AG04449 (cell line): ENCODE data around the gene CD8B.

Experiments used
- CTCF ChIA-PET: fragments of 350-600 bp; formaldehyde crosslinking; extraction: SDS; loops from one replicate; lab custom pipeline; 2021; ENCODE audit warnings: antibody characterized with exemption; lab: Yijun Ruan, JAX
- POLR2A ChIA-PET: fragments of 400-600, 350-600 bp; formaldehyde crosslinking; extraction: SDS; loops from one replicate; lab custom pipeline; 2020; ENCODE audit warnings: antibody characterized with exemption, inconsistent platforms; lab: Yijun Ruan, JAX
- DNase-seq: peaks from one replicate; pipeline ENCODE4 v3.0.0-alpha.2; 2010; ENCODE audit warnings: low read depth, low spot score
- H3K4me3 ChIP-seq: 2 replicates; pipeline ENCODE4 v1.5.1; 2011; ENCODE audit warnings: low read depth, mild to moderate bottlenecking, control low read depth, low read length
- TF ChIP-seq, protein P1 (sequence below): IDR thresholded peaks from one replicate; pipeline ENCODE4 v1.5.1; 2011; ENCODE audit warnings: mild to moderate bottlenecking, moderate library complexity, low read length, control low read depth, inconsistent platforms; ENCODE audit not compliant: insufficient read depth; ENCODE audit errors: missing control alignments

CD8B gene

DNA sequence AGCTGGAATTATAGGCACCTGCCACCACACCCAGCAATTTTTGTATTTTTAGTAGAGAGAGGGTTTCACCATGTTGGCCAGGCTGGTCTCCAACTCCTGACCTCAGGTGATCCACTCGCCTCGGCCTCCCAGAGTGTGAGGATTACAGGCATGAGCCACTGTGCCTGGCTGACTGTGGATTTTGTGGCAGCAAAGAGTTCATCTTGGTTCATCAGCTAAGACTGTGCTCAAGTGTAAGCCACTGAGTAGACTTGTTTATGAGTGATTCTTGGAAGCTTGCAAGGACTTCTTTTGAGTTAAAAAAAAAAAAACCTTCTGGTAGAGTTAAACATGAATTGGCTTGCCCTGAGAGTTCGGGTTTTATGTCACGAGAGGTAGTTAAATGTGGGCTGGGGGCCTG, 34.7 kb downstream of the CD8B start:
- no peak overlapping the region for H3K4me3 ChIP-seq
- TF ChIP-seq, protein P1, sequence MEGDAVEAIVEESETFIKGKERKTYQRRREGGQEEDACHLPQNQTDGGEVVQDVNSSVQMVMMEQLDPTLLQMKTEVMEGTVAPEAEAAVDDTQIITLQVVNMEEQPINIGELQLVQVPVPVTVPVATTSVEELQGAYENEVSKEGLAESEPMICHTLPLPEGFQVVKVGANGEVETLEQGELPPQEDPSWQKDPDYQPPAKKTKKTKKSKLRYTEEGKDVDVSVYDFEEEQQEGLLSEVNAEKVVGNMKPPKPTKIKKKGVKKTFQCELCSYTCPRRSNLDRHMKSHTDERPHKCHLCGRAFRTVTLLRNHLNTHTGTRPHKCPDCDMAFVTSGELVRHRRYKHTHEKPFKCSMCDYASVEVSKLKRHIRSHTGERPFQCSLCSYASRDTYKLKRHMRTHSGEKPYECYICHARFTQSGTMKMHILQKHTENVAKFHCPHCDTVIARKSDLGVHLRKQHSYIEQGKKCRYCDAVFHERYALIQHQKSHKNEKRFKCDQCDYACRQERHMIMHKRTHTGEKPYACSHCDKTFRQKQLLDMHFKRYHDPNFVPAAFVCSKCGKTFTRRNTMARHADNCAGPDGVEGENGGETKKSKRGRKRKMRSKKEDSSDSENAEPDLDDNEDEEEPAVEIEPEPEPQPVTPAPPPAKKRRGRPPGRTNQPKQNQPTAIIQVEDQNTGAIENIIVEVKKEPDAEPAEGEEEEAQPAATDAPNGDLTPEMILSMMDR = no peak
- ChIA-PET CTCF (no interaction called here), POLR2A (no interaction called here)
- DNase-seq = no peak

DNA sequence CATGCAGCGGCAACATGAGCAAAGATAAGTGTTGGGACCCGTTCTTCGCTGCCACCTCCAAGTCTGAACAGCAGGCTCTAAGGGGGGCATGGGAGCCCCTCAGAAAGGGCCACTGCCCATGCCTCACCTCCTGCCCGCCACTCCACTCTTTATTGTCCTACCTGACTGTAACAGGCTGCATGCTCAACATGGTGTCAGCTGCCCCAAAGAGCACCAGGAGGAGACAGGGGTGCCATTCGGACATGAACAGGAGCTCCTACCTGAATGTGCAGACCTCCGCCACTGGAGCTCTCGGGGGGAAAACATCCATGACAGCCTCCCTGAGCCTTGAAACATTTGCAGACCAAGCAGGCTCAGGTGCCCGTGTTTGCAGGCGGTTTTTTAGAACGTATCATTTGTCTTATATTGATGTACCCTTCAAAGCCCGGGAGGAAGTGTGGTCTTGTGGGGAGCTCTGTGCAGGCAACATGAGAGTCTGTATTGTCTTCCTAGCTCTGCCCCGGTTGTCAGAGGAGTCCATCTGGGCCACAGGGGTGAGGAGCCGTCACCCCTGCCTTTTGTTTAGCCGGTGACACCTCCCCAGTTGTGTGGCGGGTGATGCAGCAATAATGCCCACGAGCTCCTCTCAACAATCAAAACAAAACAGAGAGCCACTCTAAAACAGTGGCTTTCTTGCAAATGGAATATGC, 35.8 kb downstream of the CD8B start:
- ChIA-PET CTCF (no interaction called here), POLR2A (no interaction called here)
- DNase-seq = no peak
- no peak overlapping the region for H3K4me3 ChIP-seq
- TF ChIP-seq, protein P1 = no peak

DNA sequence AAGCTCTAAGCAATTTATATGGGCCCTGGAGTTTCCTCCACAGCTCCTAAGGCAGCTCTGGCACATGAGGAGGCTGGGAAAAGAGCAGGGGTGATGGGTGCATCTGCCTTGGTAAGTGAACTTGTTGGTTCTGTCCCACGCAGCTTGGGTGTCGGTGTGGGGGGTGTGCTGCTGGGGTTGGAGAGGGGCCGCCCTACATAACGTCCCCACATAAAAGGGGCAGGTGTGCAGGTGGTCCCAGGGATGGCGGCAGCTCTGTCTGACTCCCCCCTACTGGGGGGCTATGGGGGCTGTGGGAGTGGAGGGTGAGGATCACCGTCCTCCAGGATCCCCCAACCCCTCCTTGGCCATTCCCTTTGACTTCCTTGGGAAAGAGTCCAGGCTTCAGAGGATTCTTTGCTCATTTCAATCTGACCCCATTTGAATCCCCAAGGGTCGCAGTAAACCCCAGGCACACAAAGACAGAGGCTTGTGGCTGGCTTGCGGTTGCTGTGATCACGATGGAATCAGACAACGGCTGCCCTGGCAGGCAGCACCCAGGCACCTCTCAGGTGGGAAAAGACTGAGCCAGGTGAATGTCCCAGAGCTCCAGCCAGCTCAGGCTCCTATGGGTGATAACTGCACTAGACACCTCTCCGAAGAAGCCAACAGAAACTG, 36.5 kb downstream of the CD8B start:
- no peak for DNase-seq
- TF ChIP-seq, protein P1 = no peak
- no peak overlapping the region for H3K4me3 ChIP-seq
- POLR2A ChIA-PET = no interaction called here
- CTCF ChIA-PET = interaction anchor here (2.1 kb wide), 1 partner anchor 17 kb away, joined by 6 read pairs; no protein-coding TSS in a partner anchor

DNA sequence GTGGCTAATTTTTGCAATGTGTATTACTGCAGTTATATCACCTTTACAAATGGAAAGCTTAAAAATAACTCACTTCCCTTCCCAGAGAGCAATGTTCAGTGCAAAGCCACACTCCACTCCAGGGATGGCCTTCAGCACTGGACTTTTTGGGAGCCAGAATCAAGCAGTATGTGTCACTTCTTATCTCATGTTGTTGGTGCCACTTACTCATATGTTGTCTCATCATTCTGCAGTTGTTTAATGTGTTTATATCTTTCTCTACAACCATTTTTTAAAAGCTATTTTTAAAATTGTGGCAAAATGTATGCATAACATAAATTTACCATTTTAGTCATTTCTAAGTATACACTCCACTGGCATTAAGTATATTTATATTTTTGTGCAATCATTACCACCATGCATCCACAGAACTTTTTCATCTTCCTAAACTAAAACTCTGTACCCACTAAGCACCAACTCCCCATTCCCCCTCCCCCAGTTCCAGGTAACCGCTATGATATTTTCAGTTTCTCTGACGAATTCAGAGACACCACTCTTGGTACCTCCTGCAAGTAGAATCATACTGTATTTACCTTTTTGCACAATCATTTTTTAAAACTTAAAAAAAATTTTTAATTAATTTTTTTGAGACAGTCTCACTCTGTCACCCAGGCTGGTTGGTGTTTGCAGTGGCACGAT, 38.9 kb downstream of the CD8B start:
- H3K4me3 ChIP-seq = no peak overlapping the region
- ChIA-PET POLR2A (no interaction called here), CTCF (interaction anchor here (1.0 kb wide), 1 partner anchor 15 kb away, joined by 3 read pairs; no protein-coding TSS in a partner anchor)
- TF ChIP-seq, protein P1 = no peak
- DNase-seq = no peak

DNA sequence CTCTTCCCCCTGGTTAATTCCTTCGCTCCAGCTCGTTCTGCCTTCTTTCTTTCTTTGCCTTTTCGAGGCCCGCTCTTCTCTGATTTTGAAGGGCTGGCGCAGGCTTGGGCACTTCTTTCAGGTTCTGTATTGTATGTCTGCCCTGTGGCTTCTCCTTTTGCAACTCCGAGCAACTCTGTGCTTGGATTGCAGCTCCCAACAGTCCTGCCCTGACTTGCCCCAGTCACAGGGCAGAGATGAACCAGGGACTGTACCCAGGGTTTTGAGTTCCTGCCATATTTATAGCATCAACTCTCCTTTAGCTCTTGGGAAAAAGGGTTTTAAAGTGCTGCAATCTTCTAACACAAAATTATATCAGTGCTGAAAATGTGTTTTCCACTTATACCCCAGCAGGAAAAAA, 39.8 kb downstream of the CD8B start:
- H3K4me3 ChIP-seq = no peak overlapping the region
- ChIA-PET CTCF (interaction anchor here (1.0 kb wide), 1 partner anchor 14 kb away, joined by 3 read pairs; no protein-coding TSS in a partner anchor), POLR2A (no interaction called here)
- no peak for DNase-seq
- TF ChIP-seq, protein P1 = no peak

DNA sequence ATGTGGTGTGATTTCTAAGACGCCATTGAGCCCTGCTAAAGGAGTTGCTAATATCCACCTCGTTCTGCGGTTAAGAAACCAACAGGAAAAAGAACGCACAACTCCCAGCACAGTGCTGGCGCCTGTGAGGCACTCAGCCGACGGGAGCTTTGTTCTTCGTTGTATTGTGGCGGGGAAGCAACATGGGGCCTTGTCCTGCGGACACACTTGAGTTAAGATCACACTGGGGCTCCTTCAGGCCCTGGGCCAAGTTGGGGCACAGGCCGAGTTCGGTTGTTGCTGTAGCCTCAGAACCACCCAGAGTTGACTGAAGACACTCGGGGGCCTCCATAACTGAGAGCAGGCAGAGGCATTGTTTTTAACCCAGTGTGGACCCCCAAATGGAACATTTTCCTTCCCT, 40.4 kb downstream of the CD8B start:
- POLR2A ChIA-PET = no interaction called here
- TF ChIP-seq, protein P1 = no peak
- DNase-seq = no peak
- CTCF ChIA-PET = interaction anchor here (1.3 kb wide), 1 partner anchor 13 kb away, joined by 5 read pairs; no protein-coding TSS in a partner anchor
- H3K4me3 ChIP-seq = no peak overlapping the region
